CD4-positive, alpha-beta T cell treated with Interleukin-1 beta for 1 hour (primary cell): ENCODE results near the gene SLC39A11.
"Not testable (repeated sequence)": the region's sequence is repeated elsewhere in the genome, so short reads cannot be mapped to it uniquely, and the experiment has no call there.

Experiments used
- DNase-seq, 2 donors: peaks; one replicate each; pipeline ENCODE4 v3.0.0-alpha.2; 2020 to 2022

The SLC39A11 gene

DNA sequence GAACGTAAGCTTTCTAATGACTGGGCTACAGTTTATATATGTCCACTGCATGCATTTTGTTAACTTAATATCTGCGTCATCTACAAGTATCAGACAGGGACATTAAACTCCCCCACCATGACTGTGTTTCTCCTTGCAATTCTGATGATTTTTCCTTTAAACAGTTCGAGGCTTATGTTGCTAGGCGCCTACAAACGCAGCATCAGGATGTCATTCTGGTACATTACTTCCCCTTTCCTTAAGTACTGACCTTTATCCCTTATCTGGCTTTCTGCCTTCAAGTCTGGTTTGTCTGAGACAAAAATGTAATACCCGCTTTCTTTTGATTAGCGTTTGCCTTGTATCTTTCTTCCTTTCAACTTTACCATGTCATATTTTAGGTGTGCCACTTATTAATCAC, 362.4 kb downstream of the SLC39A11 start:
- DNase-seq, result no peak

- DNase-seq, result peak; percentile 23 to 37
Measured at GRCh38 chr17:72726936-72727335, 365.6 kb downstream of the SLC39A11 start.

GRCh38 chr17:72725433-72726068, 366.9 kb downstream of the SLC39A11 start:
- peak; percentile 32 to 43 for DNase-seq

GRCh38 chr17:72724267-72724666, 368.2 kb downstream of the SLC39A11 start:
- DNase-seq, result no peak

GRCh38 chr17:72723711-72724110, 368.8 kb downstream of the SLC39A11 start:
- no peak for DNase-seq

DNA sequence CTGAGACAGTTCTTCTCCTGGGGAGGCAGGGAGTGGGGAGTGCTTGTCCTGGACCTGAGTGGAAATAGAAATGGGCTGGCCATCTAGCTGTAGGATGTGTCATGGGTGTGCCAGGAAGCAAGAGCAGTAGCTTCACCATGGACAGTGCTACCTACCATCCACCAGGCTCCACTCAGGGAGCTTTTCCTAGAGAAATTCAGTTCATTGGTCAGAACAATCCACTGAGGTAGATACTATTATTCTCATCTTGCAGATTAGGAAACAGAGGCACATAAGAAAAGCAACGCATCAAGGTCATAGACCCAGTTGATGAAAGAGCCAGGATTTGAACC, 372.0 kb downstream of the SLC39A11 start:
- no peak for DNase-seq

- peak; percentile 35 to 41 for DNase-seq
Measured at GRCh38 chr17:72719578-72720493, 372.7 kb downstream of the SLC39A11 start.

DNA sequence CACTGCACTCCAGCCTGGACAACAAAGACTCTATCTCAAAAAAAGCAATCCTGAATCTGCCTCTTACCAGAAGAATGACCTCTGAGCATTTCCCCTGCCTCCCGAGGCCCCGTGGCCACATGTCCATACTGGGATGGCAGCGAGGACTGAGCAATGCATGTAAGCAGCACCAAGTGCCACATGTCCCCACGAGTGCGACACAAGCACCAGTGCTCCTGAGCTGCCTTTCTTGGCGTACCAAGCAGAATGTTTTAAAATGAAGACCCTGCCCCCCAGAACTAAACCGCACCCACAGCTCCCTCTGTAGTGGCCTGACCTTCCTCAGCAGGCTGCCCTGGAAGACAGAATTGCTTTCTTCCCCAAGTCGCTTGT, 373.3 kb downstream of the SLC39A11 start:
- no peak for DNase-seq

GRCh38 chr17:72717676-72718075, 374.8 kb downstream of the SLC39A11 start:
- DNase-seq, result no peak

GRCh38 chr17:72717276-72717675, 375.2 kb downstream of the SLC39A11 start:
- no peak for DNase-seq

DNA sequence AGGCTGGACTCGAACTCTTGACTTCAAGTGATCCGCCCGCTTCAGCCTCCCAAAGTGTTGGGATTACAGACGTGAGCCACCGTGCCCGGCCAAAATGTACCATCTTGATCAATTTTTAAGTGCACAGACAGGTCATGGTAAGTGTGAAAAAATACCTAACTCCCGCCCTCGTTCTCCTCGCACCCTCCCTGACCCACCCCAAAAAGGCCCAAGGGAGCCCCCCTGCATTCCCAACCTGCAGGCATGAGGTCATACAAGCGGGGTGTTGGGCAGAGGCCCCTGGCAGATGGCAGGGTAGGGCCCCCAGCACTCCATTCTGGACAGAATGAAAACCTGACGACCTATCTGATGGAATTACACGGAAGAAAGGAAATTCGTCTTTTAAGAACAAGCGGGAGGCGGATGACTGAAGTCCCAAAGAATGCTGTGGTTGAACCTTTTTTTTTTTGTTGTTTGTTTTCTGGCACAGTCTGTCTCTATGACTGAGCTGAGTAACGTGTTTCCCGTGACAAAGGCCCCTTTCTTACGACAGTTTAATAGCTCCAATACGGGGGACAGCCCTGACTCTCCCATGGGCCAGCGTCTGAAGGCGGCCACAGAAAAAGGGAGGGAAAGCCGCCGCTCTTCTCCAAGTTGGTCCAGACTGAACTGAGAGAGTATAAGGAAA, 376.4 kb downstream of the SLC39A11 start:
- no peak for DNase-seq

DNA sequence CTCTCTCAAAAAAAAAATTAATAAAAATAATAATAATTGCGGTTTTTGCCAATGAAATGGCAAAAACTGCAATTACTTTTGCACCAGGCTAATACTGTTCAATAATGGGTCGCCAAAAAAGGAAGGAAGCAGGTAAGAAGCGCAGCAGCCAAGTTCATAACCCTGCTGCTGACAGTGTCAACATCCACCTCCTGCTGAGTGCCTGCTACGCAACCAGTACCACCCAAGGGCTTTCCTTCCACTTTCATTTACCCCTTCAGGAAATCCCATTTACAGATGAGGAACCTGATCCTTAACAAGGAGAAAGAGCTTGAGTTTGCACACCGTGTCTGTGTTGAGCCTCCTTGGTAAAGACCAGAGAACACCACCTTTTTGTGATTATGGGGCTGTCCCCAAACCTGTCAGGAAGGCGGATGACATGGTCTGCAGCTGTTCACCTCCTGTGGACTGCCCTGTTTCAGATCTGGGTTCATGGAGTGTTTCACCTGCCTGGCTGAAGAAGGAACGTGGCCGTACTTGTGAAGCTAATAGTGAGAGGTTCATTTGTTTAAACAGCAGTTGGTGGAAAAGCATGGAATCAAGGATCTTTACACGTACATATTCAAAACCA, 378.0 kb downstream of the SLC39A11 start:
- no peak for DNase-seq

GRCh38 chr17:72713701-72714100, 378.8 kb downstream of the SLC39A11 start:
- no peak for DNase-seq

DNA sequence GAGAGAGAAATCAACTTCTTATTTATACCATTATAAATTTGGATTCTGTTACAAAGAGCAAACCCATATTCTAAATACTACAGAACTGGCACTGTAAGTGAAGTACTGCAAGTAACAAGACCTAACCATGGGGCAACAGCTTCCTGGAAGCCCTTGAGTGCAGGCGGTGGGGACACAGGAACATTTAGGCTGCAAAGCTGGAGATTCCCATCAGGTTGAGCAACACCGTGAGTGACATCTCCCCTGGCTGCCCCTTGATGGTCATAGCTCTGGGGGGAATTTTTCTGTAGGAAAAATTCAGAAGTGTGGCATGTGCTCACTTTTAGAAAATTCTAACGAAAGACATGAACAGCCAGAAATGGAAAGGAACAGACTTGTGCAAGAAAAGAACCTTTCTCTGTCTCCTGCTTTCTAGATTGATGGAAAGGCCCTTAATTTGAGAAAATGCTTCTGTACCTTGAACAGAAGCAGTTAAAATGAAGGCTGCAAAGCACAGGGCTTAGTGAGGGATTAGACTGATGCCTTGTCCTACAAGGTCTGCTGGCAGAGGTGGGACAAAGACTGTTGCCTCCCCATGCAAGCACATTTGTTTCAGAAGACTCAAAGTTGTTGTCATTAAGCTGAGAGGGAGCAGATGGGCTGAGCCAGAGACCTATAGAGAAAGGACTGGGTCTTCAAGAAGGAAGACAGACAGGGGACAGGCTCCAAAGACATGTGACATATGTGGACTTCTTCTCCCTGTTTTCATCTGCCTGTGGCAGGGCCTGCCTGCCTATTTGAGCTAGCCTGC, 380.8 kb downstream of the SLC39A11 start:
- DNase-seq, result no peak

DNA sequence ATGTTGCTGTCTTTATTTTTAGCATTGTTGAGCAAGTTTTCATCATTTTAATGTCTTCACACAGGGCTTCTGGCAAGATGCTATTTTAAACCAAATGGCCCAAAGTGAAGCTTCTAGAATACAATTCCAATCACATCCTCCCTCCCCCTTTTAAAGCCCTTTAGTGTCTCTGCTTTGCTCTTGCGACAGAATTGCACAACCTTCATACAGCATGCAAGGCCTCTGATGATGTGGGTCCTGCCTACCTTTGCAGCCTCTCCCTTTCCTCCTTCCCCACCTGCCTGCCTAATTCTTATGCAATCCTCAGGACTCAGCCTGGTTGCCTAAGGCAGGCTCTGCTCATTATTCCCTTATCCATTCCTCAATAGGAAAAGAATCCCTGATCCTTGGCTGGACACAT, 381.7 kb downstream of the SLC39A11 start:
- DNase-seq, result no peak

GRCh38 chr17:72710202-72710601, 382.3 kb downstream of the SLC39A11 start:
- DNase-seq, result no peak

DNA sequence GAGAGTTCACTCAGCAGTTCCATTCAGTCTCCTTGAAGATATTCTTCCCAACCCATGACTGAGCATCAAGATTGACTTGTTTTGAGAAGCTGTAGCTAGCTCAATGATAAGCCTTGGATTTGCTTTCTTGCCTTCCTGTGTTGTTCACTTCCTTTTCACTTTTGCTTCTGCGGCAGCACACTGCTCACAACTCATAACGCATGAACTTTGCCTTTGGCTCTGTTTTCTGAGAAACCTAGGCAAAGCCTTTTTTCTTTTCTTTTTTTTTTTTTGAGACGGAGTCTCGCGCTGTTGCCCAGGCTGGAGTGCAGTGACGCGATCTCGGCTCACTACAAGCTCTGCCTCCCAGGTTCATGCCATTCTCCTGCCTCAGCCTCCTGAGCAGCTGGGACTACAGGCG, 383.8 kb downstream of the SLC39A11 start:
- not testable (repeated sequence) for DNase-seq

DNA sequence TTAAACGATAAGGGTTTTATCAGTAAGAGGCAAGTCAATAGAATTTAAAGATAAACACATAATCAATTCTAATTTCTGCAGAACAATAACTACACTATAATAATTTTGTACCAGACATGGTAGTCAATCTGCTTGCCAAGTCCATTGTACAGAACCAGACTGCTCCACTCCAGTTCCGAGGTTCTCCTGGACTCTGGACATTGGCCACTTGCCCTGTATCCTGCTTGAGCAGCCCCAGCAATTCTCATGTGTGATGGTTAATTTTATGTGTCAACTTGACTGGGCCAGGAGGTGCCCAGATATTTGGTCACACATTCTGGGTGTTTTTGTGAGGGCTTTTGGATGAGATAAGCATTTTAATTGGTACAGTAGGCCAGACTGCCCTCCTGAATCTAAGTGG, 384.6 kb downstream of the SLC39A11 start:
- no peak for DNase-seq

- no peak for DNase-seq
Measured at GRCh38 chr17:72706396-72706981, 386.0 kb downstream of the SLC39A11 start.

DNA sequence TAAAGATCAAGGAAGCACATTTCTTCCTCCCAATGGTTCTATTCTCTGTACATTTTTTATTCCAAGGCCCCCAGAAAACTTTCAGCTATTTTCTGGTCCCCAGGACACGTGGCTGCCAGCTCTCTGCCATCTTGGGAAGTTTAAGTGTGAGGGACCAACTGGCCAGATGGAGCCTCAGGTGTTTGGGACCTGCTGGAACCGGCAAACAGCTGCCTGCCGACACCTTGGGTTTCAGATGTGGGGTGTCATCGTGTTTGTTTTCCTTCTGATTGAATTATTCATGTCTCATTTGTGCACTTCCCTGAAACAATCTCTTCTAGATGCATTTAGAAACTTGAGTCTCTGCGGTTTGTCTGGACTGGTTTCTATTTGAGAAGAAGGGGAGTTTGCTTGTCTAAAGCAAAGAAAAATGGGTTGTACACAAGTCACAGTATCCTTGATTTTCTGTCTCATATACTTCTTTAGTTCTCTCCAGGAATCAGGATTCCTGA, 386.5 kb downstream of the SLC39A11 start:
- DNase-seq, result no peak

DNA sequence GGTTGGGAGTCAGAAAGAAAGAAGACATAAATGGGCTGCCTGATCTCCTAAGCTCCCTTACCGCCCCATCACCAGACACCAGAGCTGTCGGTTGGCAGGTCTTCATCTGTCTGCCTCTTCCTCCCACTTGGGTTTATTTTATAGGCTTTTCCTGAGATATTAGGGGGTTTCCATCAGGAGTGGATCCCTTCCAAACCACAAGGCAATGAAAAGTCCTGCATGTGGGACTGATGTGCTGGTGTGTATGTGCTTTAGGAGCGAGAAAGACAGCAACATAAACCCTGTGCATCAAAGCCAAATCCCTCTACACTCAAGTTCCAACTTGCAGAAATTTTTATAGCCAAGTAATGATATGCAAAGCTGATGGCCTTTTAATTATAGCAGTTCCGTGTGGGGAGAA, 389.5 kb downstream of the SLC39A11 start:
- DNase-seq, result no peak

GRCh38 chr17:72702136-72702735, 390.3 kb downstream of the SLC39A11 start:
- no peak for DNase-seq
